Measurements from ENCODE around the gene LARGE1. TPM values are rescaled to one million over a fixed set of nuclear protein-coding genes. Genes with fewer than 3 reads are reported as not detected.
A peak's percentile ranks its signal among the peaks of the same experiment; 100 is the strongest.

Gene LARGE1
- total and polyA plus RNA-seq, 11 donors = 31.2 to 211 (median 129) TPM

DNA sequence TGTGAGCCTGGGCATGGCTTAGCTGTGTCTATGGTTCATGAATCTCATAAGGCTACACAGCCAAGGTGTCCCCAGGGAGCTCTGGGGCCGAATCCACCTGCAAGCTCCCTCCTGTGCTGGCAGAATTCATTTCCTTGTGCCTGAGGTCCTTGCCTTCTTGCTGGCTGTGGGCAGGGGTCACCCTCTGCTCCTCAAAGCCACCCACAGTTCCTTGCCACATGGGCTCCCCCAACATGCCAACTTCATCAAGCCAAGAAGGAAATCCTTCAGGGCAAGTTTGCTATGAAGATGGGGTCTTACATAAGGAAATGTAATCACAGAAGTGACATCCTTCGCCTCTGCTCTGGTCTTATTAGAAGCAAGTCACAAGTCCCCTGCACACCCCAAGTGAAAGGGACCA lies 24.8 kb downstream of the LARGE1 start:
- intact Hi-C loops (cut with DNase I) = no loop called here
- ATAC-seq = no peak
- 82 to 97% (median 91%) methylated on average over 2 of the region's 2 CpGs for WGBS, 4 donors

GRCh38 chr22:33894515-33894914 lies 25.8 kb downstream of the LARGE1 start:
- H3K27me3 ChIP-seq = no peaks in the 10 kb centered on the region
- 59 to 67% (median 61%) methylated on average over 2 of the region's 2 CpGs for WGBS, 4 donors
- DNase-seq (no peak), ATAC-seq (peak in 2 of 4 donors; percentile 6 to 21)
- H3K4me1 ChIP-seq = peaks cover 0 to 83% (median 39%) of the 10 kb centered on the region in 12 donors
- H3K4me3 ChIP-seq = no peak overlapping the region
- intact Hi-C loops (cut with DNase I) = no loop called here
- peaks cover 0 to 8% (median 0%) of the 10 kb centered on the region in 12 donors for H3K9me3 ChIP-seq
- peak overlapping the region in 5 of 12 donors; percentile 1 to 81 (median 26) for H3K27ac ChIP-seq
- TF ChIP-seq POLR2A (IDR thresholded peaks at IDR 0.05) = no peak
- TF ChIP-seq, protein P1, sequence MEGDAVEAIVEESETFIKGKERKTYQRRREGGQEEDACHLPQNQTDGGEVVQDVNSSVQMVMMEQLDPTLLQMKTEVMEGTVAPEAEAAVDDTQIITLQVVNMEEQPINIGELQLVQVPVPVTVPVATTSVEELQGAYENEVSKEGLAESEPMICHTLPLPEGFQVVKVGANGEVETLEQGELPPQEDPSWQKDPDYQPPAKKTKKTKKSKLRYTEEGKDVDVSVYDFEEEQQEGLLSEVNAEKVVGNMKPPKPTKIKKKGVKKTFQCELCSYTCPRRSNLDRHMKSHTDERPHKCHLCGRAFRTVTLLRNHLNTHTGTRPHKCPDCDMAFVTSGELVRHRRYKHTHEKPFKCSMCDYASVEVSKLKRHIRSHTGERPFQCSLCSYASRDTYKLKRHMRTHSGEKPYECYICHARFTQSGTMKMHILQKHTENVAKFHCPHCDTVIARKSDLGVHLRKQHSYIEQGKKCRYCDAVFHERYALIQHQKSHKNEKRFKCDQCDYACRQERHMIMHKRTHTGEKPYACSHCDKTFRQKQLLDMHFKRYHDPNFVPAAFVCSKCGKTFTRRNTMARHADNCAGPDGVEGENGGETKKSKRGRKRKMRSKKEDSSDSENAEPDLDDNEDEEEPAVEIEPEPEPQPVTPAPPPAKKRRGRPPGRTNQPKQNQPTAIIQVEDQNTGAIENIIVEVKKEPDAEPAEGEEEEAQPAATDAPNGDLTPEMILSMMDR (IDR thresholded peaks at IDR 0.05) = no peak
- H3K36me3 ChIP-seq = no peaks in the 10 kb centered on the region

More for the DNA sequence above, 24.8 kb downstream of the LARGE1 start:
- peaks cover 0 to 8% (median 0%) of the 10 kb centered on the region in 12 donors for H3K9me3 ChIP-seq
- no peaks in the 10 kb centered on the region for H3K27me3 ChIP-seq
- peak overlapping the region in 6 of 12 donors; percentile 32 to 81 (median 76) for H3K27ac ChIP-seq
- no peak for DNase-seq
- H3K4me1 ChIP-seq = peaks cover 0 to 83% (median 34%) of the 10 kb centered on the region in 12 donors
- H3K36me3 ChIP-seq = no peaks in the 10 kb centered on the region
- no peak overlapping the region for H3K4me3 ChIP-seq
- TF ChIP-seq, protein P1 (IDR thresholded peaks at IDR 0.05) = no peak
- no peak for TF ChIP-seq POLR2A (IDR thresholded peaks at IDR 0.05)

GRCh38 chr22:33894036-33894435 lies 26.2 kb downstream of the LARGE1 start:
- Histone ChIP-seq H3K27me3 (no peaks in the 10 kb centered on the region), H3K9me3 (peaks cover 0 to 8% (median 0%) of the 10 kb centered on the region in 12 donors), H3K4me3 (no peak overlapping the region), H3K27ac (peak overlapping the region in 5 of 12 donors; percentile 1 to 72 (median 14)), H3K36me3 (no peaks in the 10 kb centered on the region), H3K4me1 (peaks cover 0 to 83% (median 40%) of the 10 kb centered on the region in 12 donors)
- TF ChIP-seq POLR2A (IDR thresholded peaks at IDR 0.05) = no peak
- TF ChIP-seq, protein P1 (IDR thresholded peaks at IDR 0.05) = no peak
- intact Hi-C loops (cut with DNase I) = no loop called here
- no peak for ATAC-seq
- DNase-seq = no peak

DNA sequence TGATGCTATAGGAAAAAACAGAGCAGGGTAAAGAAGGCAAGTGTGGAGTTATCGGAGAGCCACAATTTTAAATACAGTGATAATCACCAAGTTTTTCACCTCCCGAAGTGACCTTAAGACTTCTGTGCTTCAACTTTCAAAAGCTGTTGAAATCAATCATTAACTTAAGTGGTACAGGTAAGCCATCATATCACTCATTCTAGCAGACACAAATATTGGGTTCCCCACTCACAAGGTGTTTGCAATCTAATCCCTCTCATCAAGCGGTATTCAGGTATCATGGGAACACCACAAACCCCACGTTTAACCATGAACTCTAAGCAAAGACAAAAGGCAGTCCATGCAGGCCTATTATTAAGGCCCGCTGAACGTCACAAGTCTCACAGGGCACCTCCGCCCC lies 26.8 kb downstream of the LARGE1 start:
- no peak for DNase-seq
- H3K9me3 ChIP-seq = peaks cover 0 to 8% (median 0%) of the 10 kb centered on the region in 12 donors
- H3K4me1 ChIP-seq = peaks cover 0 to 83% (median 40%) of the 10 kb centered on the region in 12 donors
- 91 to 93% (median 92%) methylated on average over 7 of the region's 7 CpGs for WGBS, 4 donors
- TF ChIP-seq, protein P1 (IDR thresholded peaks at IDR 0.05) = no peak
- TF ChIP-seq POLR2A (IDR thresholded peaks at IDR 0.05) = no peak
- no peaks in the 10 kb centered on the region for H3K36me3 ChIP-seq
- peak overlapping the region in 2 of 12 donors; percentile 9 to 14 for H3K27ac ChIP-seq
- H3K4me3 ChIP-seq = no peak overlapping the region
- H3K27me3 ChIP-seq = no peaks in the 10 kb centered on the region
- intact Hi-C loops (cut with DNase I) = no loop called here
- no peak for ATAC-seq
